B cell (primary cell): Measurements from ENCODE around the gene PHOSPHO1. TPM values are rescaled to one million over a fixed set of nuclear protein-coding genes. Genes with fewer than 3 reads are reported as not detected.
"Not testable (repeated sequence)": the region's sequence is repeated elsewhere in the genome, so short reads cannot be mapped to it uniquely, and the experiment has no call there.

Experiments
- ATAC-seq: fragments of 200-7000 bp; cut with Tn5 transposase; one replicate; pipeline ENCODE4 v1.10.0; 2021; ENCODE audit warnings: low read depth, mild to moderate bottlenecking, moderate number of reproducible peaks, moderate library complexity
- CTCF ChIA-PET: fragments of 350-600 bp; sonication (Branson Sonifier 250); formaldehyde crosslinking; loops from one replicate; lab custom pipeline; 2021; ENCODE audit warnings: antibody characterized with exemption, inconsistent platforms; lab: Charles Lee
- POLR2A ChIA-PET: fragments of 350-600 bp; sonication (Branson Sonifier 250); formaldehyde crosslinking; loops from one replicate; lab custom pipeline; 2021; ENCODE audit warnings: antibody characterized with exemption; lab: Charles Lee
- DNase-seq: peaks from one replicate; pipeline ENCODE4 v3.0.0; 2013
- H2AFZ ChIP-seq: 2 replicates; pipeline ENCODE4 v1.6.1; 2012; ENCODE audit warnings: mild to moderate bottlenecking, low read depth, low read length; ENCODE audit not compliant: insufficient read depth, poor library complexity, severe bottlenecking
- H3K27ac ChIP-seq, 2 donors: 1 replicate in 1 of 2; 2 replicates in 1 of 2; pipeline ENCODE4 v1.5.1; 2012 to 2013; ENCODE audit warnings: low read length in 2 of 2, mild to moderate bottlenecking in 2 of 2, moderate library complexity in 1 of 2
- H3K27me3 ChIP-seq, 4 experiments: fragments of 200-600 bp in 1 of 4; sonication (generic) in 1 of 4; replicated peaks in 1 of 4; 1 replicate in 2 of 4; 2 replicates in 2 of 4; pipeline versions ENCODE4 v1.6.1 to v1.7.0; 2013 to 2016; ENCODE audit warnings: low read length in 3 of 4, mild to moderate bottlenecking in 2 of 4, mixed read lengths in 1 of 4, moderate library complexity in 1 of 4; ENCODE audit not compliant: insufficient read depth in 4 of 4, control insufficient read depth in 3 of 4; ENCODE audit errors: control extremely low read depth in 1 of 4
- H3K36me3 ChIP-seq, 2 experiments: replicated peaks in 1 of 2; 1 replicate in 1 of 2; 2 replicates in 1 of 2; pipeline versions ENCODE4 v1.6.1 to v1.7.1; 2013; ENCODE audit warnings: low read length in 1 of 2; ENCODE audit not compliant: insufficient read depth in 2 of 2, control insufficient read depth in 1 of 2; ENCODE audit errors: control extremely low read depth in 1 of 2, extremely low read depth in 1 of 2
- H3K4me1 ChIP-seq, 2 donors: fragments of 200-600 bp in 1 of 2; sonication (generic) in 1 of 2; 1 replicate in 1 of 2; 2 replicates in 1 of 2; pipeline versions ENCODE4 v1.5.1 to v1.6.1; 2013 to 2017; ENCODE audit warnings: low read length in 2 of 2; ENCODE audit not compliant: control insufficient read depth in 2 of 2, insufficient read depth in 2 of 2
- H3K4me2 ChIP-seq: replicated peaks from 2 replicates; pipeline ENCODE3; 2012; ENCODE audit warnings: mild to moderate bottlenecking, low read depth, low read length; ENCODE audit not compliant: poor library complexity, severe bottlenecking
- H3K4me3 ChIP-seq, 5 experiments: fragments of 200-600 bp in 1 of 5; sonication (generic) in 1 of 5; 1 replicate in 3 of 5; 2 replicates in 2 of 5; pipeline versions ENCODE4 v1.5.1 to v1.7.0; 2011 to 2016; ENCODE audit warnings: low read length in 4 of 5, mild to moderate bottlenecking in 4 of 5, low read depth in 2 of 5, control low read depth in 1 of 5, moderate library complexity in 1 of 5; ENCODE audit not compliant: insufficient read depth in 1 of 5; ENCODE audit errors: control extremely low read depth in 1 of 5, extremely low read depth in 1 of 5
- H3K79me2 ChIP-seq: fragments of 200-600 bp; sonication (generic); one replicate; pipeline ENCODE4 v1.6.0; 2016; ENCODE audit warnings: low read length; ENCODE audit not compliant: control insufficient read depth, insufficient read depth
- H3K9ac ChIP-seq: fragments of 200-600 bp; sonication (generic); 2 replicates; pipeline ENCODE4 v1.6.1; 2017; ENCODE audit warnings: mild to moderate bottlenecking, low read length, moderate library complexity
- H3K9me3 ChIP-seq, 3 donors: one replicate each; pipeline versions ENCODE4 v1.6.1 to v1.7.1; 2013; ENCODE audit warnings: low read length in 2 of 3; ENCODE audit not compliant: control insufficient read depth in 2 of 3, insufficient read depth in 1 of 3; ENCODE audit errors: control extremely low read depth in 1 of 3
- H4K20me1 ChIP-seq: 2 replicates; pipeline ENCODE4 v1.6.0; 2012; ENCODE audit warnings: mild to moderate bottlenecking, low read length; ENCODE audit not compliant: insufficient read depth, control insufficient read depth, poor library complexity, severe bottlenecking
- H3K27ac Mint-ChIP-seq: one replicate; pipeline ENCODE4 v1.8.0; 2021; ENCODE audit warnings: mixed read lengths
- H3K27me3 Mint-ChIP-seq: one replicate; pipeline ENCODE4 v1.8.0; 2021; ENCODE audit warnings: mixed read lengths
- H3K4me1 Mint-ChIP-seq: one replicate; pipeline ENCODE4 v1.8.0; 2021; ENCODE audit warnings: mixed read lengths
- H3K4me3 Mint-ChIP-seq: one replicate; pipeline ENCODE4 v1.8.0; 2021; ENCODE audit warnings: mixed read lengths
- H3K9me3 Mint-ChIP-seq: one replicate; pipeline ENCODE4 v1.8.0; 2022; ENCODE audit warnings: mixed read lengths; ENCODE audit not compliant: insufficient read depth
- WGBS: methylation state at CpG from one replicate; pipeline ENCODE4 v1.1.5; 2013; ENCODE audit warnings: missing lambda C conversion rate; ENCODE audit not compliant: insufficient coverage; 5-methylcytosine and 5-hydroxymethylcytosine counted together
- intact Hi-C: fragments of 100-400 bp; cut with micrococcal nuclease; formaldehyde crosslinking; loops from one replicate; pipeline ENCODE4 v1.10.0; 2022
- polyA plus RNA-seq: library from polyadenylated mRNA; depleted of rRNA; stranded (reverse); fragments of >200 nt; gene quantifications from 2 replicates; pipeline ENCODE4 v1.2.3, GENCODE V29; 2012
- total RNA-seq, 2 donors: library from RNA; stranded (reverse); fragments of 120-200 nt in 1 of 2; gene quantifications; 1 replicate in 1 of 2; 2 replicates in 1 of 2; pipeline versions ENCODE4 v1.2.3 to v1.2.4, GENCODE V29; 2013 to 2022

PHOSPHO1 gene
- total and polyA plus RNA-seq, 2 donors (not counting 1 experiment from before 2014, with no cell fraction given): 0.15 TPM; not detected in 1

- H3K4me1 Mint-ChIP-seq, H3K4me3 Mint-ChIP-seq, H3K27ac Mint-ChIP-seq, H4K20me1 ChIP-seq, H3K36me3 ChIP-seq, CTCF ChIA-PET, H3K79me2 ChIP-seq, H3K4me3 ChIP-seq, DNase-seq, POLR2A ChIA-PET, H3K9ac ChIP-seq, intact Hi-C loops, ATAC-seq, H3K4me2 ChIP-seq, H3K4me1 ChIP-seq, H2AFZ ChIP-seq, H3K27ac ChIP-seq, H3K27me3 ChIP-seq: not testable (repeated sequence)
- H3K9me3 ChIP-seq: peaks cover 4 to 27% (median 26%) of the 10 kb centered on the region in 3 donors
- H3K9me3 Mint-ChIP-seq: peaks cover 18% of the 10 kb centered on the region
- H3K27me3 Mint-ChIP-seq: peaks cover 26% of the 10 kb centered on the region
- 92% methylated on average over 3 of the region's 11 CpGs for WGBS
These were observed 54.6 kb downstream of the PHOSPHO1 start for GRCh38 chr17:49175978-49176377.

Other genes with a start within 250 kb of the PHOSPHO1 start
- gene IGF2BP1, start 233.4 kb downstream of the PHOSPHO1 start, total RNA-seq: 0.27 TPM in 1 of 2 replicates, not detected in the other
- not detected in 2 replicates for gene IGF2BP1, start 233.4 kb downstream of the PHOSPHO1 start, polyA plus RNA-seq
- 0.12 TPM in 2 replicates for gene B4GALNT2, start 98.0 kb downstream of the PHOSPHO1 start, total RNA-seq
- gene B4GALNT2, start 98.0 kb downstream of the PHOSPHO1 start, polyA plus RNA-seq: not detected in 2 replicates
- gene GNGT2, start 20.2 kb downstream of the PHOSPHO1 start, total RNA-seq: 9.3 and 11.1 TPM in 2 replicates
- gene GNGT2, start 20.2 kb downstream of the PHOSPHO1 start, polyA plus RNA-seq: 2.7 and 5.1 TPM in 2 replicates
- gene ABI3, start 20.1 kb downstream of the PHOSPHO1 start, total RNA-seq: 20.7 and 23.3 TPM in 2 replicates
- gene ABI3, start 20.1 kb downstream of the PHOSPHO1 start, polyA plus RNA-seq: 9.8 and 15.6 TPM in 2 replicates
- gene ZNF652, start 131.5 kb upstream of the PHOSPHO1 start, total RNA-seq: 82.4 and 86.2 TPM in 2 replicates
- 19.4 and 21.7 TPM in 2 replicates for gene ZNF652, start 131.5 kb upstream of the PHOSPHO1 start, polyA plus RNA-seq
- gene PHB1, start 184.1 kb upstream of the PHOSPHO1 start, total RNA-seq: 72.3 and 73.6 TPM in 2 replicates
- 38.9 and 45.5 TPM in 2 replicates for gene PHB1, start 184.1 kb upstream of the PHOSPHO1 start, polyA plus RNA-seq